SH-SY5Y (cell line): Measurements from ENCODE around the gene PAK3.

Experiments
- GATA2 ChIP-seq: IDR thresholded peaks from 2 replicates; pipeline ENCODE4 v1.6.1; 2011; ENCODE audit warnings: mild to moderate bottlenecking, low read depth, low read length
- GATA3 ChIP-seq: IDR thresholded peaks from 2 replicates; pipeline ENCODE4 v1.6.1; 2011; ENCODE audit warnings: low read depth, mild to moderate bottlenecking, low read length, moderate library complexity

- TF ChIP-seq GATA2 (no peak), GATA3 (no peak)
Observed at GRCh38 chrX:111098874-111099273, 2.9 kb downstream of the PAK3 start.
